Peyer's patch (tissue), 4 donors: ENCODE data around the gene PPP1R13B.

ENCODE experiments used
- CTCF ChIP-seq, 6 experiments: fragments of 450-650 bp in 4 of 6; fragments of 200-600 bp in 2 of 6; sonication (generic) in 1 of 6; IDR thresholded peaks; one replicate each; pipeline ENCODE4 v1.5.1; 2017 to 2019; ENCODE audit warnings: antibody characterized with exemption in 6 of 6, mild to moderate bottlenecking in 3 of 6, moderate library complexity in 1 of 6
- POLR2A ChIP-seq, 2 donors: fragments of 450-650 bp; IDR thresholded peaks; one replicate each; pipeline ENCODE4 v1.5.1; 2017; ENCODE audit warnings: antibody characterized with exemption in 2 of 2, mild to moderate bottlenecking in 2 of 2, moderate library complexity in 2 of 2

GRCh38 chr14:103819503-103820307 lies 27.7 kb downstream of the PPP1R13B start:
- no peak for TF ChIP-seq CTCF (IDR thresholded peaks at IDR 0.05)
- no peak for TF ChIP-seq POLR2A (IDR thresholded peaks at IDR 0.05)
